PC-9 (cell line): ENCODE measurements around the gene PLAAT4. TPM values are rescaled to one million over a fixed set of nuclear protein-coding genes. Genes with fewer than 3 reads are reported as not detected.
"Not testable (repeated sequence)": the region's sequence is repeated elsewhere in the genome, so short reads cannot be mapped to it uniquely, and the experiment has no call there.

Source experiments
- BruUV-seq: library from RNA; stranded (reverse); fragments of 400-500 nt; replicated peaks from 2 replicates; lab custom pipeline; 2021; lab: Mats Ljungman, UMichigan
- CTCF ChIA-PET: fragments of 300-600 bp; sonication (Branson Sonifier 250); formaldehyde crosslinking; loops from one replicate; lab custom pipeline; 2022; ENCODE audit warnings: antibody characterized with exemption; lab: Charles Lee
- POLR2A ChIA-PET: fragments of 300-600 bp; sonication (Branson Sonifier 250); formaldehyde crosslinking; loops from one replicate; lab custom pipeline; 2022; ENCODE audit warnings: antibody characterized with exemption; ENCODE audit not compliant: unreplicated experiment; lab: Charles Lee
- DNase-seq, 2 experiments: peaks; one replicate each; pipeline versions ENCODE4 v3.0.0 to v3.0.0-alpha.2; 2015 to 2022; ENCODE audit warnings: mixed read lengths in 1 of 2
- H2AFZ ChIP-seq: fragments of 200-600 bp; sonication (generic); 2 replicates; pipeline ENCODE4 v1.8.1; 2017; ENCODE audit warnings: antibody characterized with exemption
- H3F3A ChIP-seq: fragments of 200-600 bp; sonication (generic); 2 replicates; pipeline ENCODE4 v1.8.1; 2017; ENCODE audit warnings: antibody characterized with exemption, mild to moderate bottlenecking, low read depth; ENCODE audit not compliant: insufficient read depth
- H3K27ac ChIP-seq: fragments of 200-600 bp; sonication (generic); 2 replicates; pipeline ENCODE4 v1.6.1; 2016; ENCODE audit warnings: mixed run types
- H3K27me3 ChIP-seq: fragments of 200-600 bp; sonication (generic); 2 replicates; pipeline ENCODE4 v1.6.1; 2016; ENCODE audit warnings: low read depth, mixed run types; ENCODE audit not compliant: insufficient read depth
- H3K36me3 ChIP-seq: fragments of 200-600 bp; sonication (generic); 2 replicates; pipeline ENCODE4 v1.6.1; 2016; ENCODE audit warnings: low read depth, mixed run types
- H3K4me1 ChIP-seq: fragments of 200-600 bp; sonication (generic); replicated peaks from 2 replicates; pipeline ENCODE4 v1.6.1; 2016; ENCODE audit warnings: mixed run types; ENCODE audit not compliant: insufficient read depth
- H3K4me2 ChIP-seq: fragments of 200-600 bp; sonication (generic); 2 replicates; pipeline ENCODE4 v1.6.1; 2017; ENCODE audit warnings: mixed run types
- H3K4me3 ChIP-seq: fragments of 200-600 bp; sonication (generic); 2 replicates; pipeline ENCODE4 v1.6.1; 2016; ENCODE audit warnings: mixed run types
- H3K79me2 ChIP-seq: fragments of 200-600 bp; sonication (generic); 2 replicates; pipeline ENCODE4 v1.6.1; 2017; ENCODE audit warnings: low read depth, mixed run types
- H3K9me2 ChIP-seq: fragments of 200-600 bp; sonication (generic); 2 replicates; pipeline ENCODE4 v1.8.1; 2017; ENCODE audit warnings: mild to moderate bottlenecking; ENCODE audit not compliant: insufficient read depth
- H3K9me3 ChIP-seq: fragments of 200-600 bp; sonication (generic); 2 replicates; pipeline ENCODE4 v1.8.1; 2016; ENCODE audit warnings: low read depth; ENCODE audit not compliant: insufficient read depth
- H4K20me1 ChIP-seq: fragments of 200-600 bp; sonication (generic); 2 replicates; pipeline ENCODE4 v1.8.1; 2017; ENCODE audit not compliant: insufficient read depth
- EZH2 ChIP-seq: fragments of 200-600 bp; sonication (generic); IDR thresholded peaks from 2 replicates; pipeline ENCODE4 v1.8.0; 2017; ENCODE audit warnings: antibody characterized with exemption, low read depth
- intact Hi-C: fragments of 100-400 bp; cut with micrococcal nuclease; formaldehyde crosslinking; loops from one replicate; pipeline ENCODE4 v1.10.0; 2022; ENCODE audit not compliant: unreplicated experiment
- total RNA-seq: library from RNA; stranded (reverse); gene quantifications from 2 replicates; pipeline ENCODE4 v1.2.3, GENCODE V29; 2021
- TF ChIP-seq, protein P1 (sequence below): fragments of 200-600 bp; sonication (generic); conservative IDR thresholded peaks from 2 replicates; pipeline ENCODE4 v1.6.1; 2017; ENCODE audit warnings: mixed run types, antibody characterized with exemption, mild to moderate bottlenecking, moderate library complexity

The PLAAT4 gene
- total RNA-seq, 1 experiment from 2014 or later: 64.6 TPM

DNA sequence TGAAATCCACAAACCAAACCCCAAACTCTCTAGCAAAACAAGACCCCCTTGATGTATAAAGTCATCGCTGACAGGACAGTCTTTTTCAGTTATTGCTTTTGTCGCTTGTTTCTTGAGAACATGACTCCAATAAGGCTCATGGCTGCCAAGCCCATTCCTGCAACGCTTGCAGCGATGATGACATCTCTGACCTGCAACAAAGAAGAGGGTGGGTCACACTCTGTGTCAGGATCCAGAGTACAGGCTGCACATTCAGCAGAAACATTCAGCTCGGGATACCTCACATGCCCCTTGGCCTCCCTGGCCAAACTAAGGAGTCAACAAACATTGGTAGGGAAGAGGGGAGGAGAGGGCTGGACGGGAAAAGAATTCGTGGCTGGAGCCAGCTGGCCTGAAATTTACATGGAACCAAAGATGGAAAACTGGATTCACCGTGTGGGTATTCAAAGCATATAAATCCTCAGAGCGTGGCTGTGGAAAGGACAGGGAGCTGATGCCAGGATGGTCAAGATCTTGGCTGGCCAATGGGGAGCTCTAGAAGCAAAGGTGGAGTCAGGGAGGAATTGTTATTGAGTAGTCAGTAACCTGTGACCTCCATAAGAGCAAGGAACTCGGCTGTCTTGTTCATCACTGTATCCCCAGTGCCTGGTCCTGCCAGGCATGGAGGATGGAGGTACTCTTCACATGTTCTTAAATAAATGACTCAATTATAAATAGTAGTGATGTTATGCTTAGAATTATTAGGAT lies 38.4 kb downstream of the PLAAT4 start:
- Histone ChIP-seq H4K20me1 (no peaks in the 10 kb centered on the region), H3F3A (peaks cover 8% of the 10 kb centered on the region; the same call in 1 of the 2 replicates), H3K4me1 (no peaks in the 10 kb centered on the region), H3K9me2 (no peaks in the 10 kb centered on the region), H2AFZ (no peak overlapping the region), H3K27ac (no peak overlapping the region), H3K36me3 (peaks cover 27% of the 10 kb centered on the region), H3K79me2 (no peaks in the 10 kb centered on the region), H3K9me3 (peaks cover 11% of the 10 kb centered on the region), H3K27me3 (no peaks in the 10 kb centered on the region), H3K4me2 (no peak overlapping the region), H3K4me3 (no peak overlapping the region)
- intact Hi-C loops: no loop called here
- no TSS peak for BruUV-seq
- POLR2A ChIA-PET: no interaction called here
- TF ChIP-seq EZH2: no peak
- TF ChIP-seq, protein P1, sequence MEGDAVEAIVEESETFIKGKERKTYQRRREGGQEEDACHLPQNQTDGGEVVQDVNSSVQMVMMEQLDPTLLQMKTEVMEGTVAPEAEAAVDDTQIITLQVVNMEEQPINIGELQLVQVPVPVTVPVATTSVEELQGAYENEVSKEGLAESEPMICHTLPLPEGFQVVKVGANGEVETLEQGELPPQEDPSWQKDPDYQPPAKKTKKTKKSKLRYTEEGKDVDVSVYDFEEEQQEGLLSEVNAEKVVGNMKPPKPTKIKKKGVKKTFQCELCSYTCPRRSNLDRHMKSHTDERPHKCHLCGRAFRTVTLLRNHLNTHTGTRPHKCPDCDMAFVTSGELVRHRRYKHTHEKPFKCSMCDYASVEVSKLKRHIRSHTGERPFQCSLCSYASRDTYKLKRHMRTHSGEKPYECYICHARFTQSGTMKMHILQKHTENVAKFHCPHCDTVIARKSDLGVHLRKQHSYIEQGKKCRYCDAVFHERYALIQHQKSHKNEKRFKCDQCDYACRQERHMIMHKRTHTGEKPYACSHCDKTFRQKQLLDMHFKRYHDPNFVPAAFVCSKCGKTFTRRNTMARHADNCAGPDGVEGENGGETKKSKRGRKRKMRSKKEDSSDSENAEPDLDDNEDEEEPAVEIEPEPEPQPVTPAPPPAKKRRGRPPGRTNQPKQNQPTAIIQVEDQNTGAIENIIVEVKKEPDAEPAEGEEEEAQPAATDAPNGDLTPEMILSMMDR: no peak
- CTCF ChIA-PET: no interaction called here
- no peak for DNase-seq

DNA sequence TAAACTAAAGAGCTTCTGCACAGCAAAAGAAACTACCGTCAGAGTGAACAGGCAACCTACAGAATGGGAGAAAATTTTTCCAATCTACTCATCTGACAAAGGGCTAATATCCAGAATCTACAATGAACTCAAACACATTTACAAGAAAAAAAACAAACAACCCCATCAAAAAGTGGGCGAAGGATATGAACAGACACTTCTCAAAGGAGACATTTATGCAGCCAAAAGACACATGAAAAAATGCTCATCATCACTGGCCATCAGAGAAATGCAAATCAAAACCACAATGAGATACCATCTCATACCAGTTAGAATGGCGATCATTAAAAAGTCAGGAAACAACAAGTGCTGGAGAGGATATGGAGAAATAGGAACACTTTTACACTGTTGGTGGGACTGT lies 42.3 kb downstream of the PLAAT4 start:
- peaks cover 17% of the 10 kb centered on the region for H3K4me1 ChIP-seq
- H3K9me2 ChIP-seq, H3K27ac ChIP-seq, intact Hi-C loops, H3K4me3 ChIP-seq, H4K20me1 ChIP-seq, CTCF ChIA-PET, H2AFZ ChIP-seq, BruUV-seq, H3K4me2 ChIP-seq, DNase-seq, H3K79me2 ChIP-seq, H3K27me3 ChIP-seq, POLR2A ChIA-PET: not testable (repeated sequence)
- peaks cover 24% of the 10 kb centered on the region for H3F3A ChIP-seq
- peaks cover 41% of the 10 kb centered on the region for H3K9me3 ChIP-seq
- H3K36me3 ChIP-seq: peaks cover 62% of the 10 kb centered on the region

DNA sequence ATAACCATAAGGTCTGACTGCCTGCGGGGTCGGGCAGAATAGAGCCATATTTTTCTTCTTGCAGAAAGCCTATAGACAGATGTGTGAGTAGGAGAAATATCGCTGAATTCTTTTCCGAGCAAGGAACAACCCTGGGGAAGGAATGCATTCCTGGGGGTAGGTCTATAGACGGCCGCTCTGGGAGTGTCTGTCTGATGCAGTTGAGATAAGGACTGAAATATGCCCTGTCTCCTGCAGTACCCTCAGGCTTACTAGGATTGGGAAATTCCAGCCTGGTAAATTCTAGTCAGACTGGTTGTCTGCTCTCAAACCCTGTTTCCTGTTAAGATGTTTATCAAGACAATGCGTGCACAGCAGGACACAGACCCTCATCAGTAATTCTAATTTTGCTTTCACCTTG lies 44.6 kb downstream of the PLAAT4 start:
- not testable (repeated sequence) for H3K9me2 ChIP-seq, H2AFZ ChIP-seq, H3K27me3 ChIP-seq, H3K79me2 ChIP-seq, H4K20me1 ChIP-seq, BruUV-seq
- peak overlapping the region; percentile 23; the same call in 1 of the 2 replicates for H3K4me2 ChIP-seq
- H3K4me3 ChIP-seq: 0 out of 2 replicates have a peak overlapping the region, but pooled peaks have one; percentile 6
- H3K9me3 ChIP-seq: peaks cover 41% of the 10 kb centered on the region
- H3K4me1 ChIP-seq: peaks cover 17% of the 10 kb centered on the region
- H3F3A ChIP-seq: peaks cover 22% of the 10 kb centered on the region
- CTCF ChIA-PET: interaction anchor here (0.9 kb wide), 1 partner anchor 13 kb away, joined by 3 read pairs; no protein-coding TSS in a partner anchor
- peak; percentile 85 to 86 for DNase-seq
- intact Hi-C loops: loop anchor here (1.0 to 2.0 kb wide), 2 partner anchors 14 to 27 kb away; no protein-coding TSS in a partner anchor
- POLR2A ChIA-PET: interaction anchor here (0.6 kb wide), 1 partner anchor 33 kb away, joined by 5 read pairs; the partner anchor contains the start of gene PLAAT3
- peaks cover 52% of the 10 kb centered on the region for H3K36me3 ChIP-seq
- H3K27ac ChIP-seq: peak overlapping the region; percentile 53

DNA sequence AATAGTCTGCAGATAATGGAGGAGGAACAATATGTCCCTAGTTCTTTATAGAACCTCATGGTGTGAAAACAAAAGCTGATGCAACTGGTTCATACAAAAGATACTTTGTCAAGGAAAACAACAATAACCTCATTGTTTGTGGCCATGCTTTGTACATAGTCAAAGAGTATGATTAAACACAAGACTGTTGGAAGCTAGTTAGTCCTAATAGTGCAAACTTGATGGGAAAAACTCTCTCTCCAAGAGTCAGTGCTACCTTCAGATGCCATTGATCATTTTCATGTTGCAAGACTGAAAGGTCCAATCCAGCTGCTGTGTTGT lies 46.7 kb downstream of the PLAAT4 start:
- peaks cover 41% of the 10 kb centered on the region for H3K9me3 ChIP-seq
- no TSS peak for BruUV-seq
- H3K4me2 ChIP-seq: no peak overlapping the region
- no peak overlapping the region for H3K4me3 ChIP-seq
- no peaks in the 10 kb centered on the region for H3K79me2 ChIP-seq
- intact Hi-C loops: no loop called here
- H3K36me3 ChIP-seq: peaks cover 39% of the 10 kb centered on the region
- no peaks in the 10 kb centered on the region for H3K9me2 ChIP-seq
- ChIA-PET POLR2A (no interaction called here), CTCF (interaction anchor here (0.6 kb wide), 1 partner anchor 132 kb away, joined by 3 read pairs; no protein-coding TSS in a partner anchor)
- H3K27me3 ChIP-seq: no peaks in the 10 kb centered on the region
- peaks cover 17% of the 10 kb centered on the region for H3K4me1 ChIP-seq
- no peaks in the 10 kb centered on the region for H4K20me1 ChIP-seq
- no peak overlapping the region for H3K27ac ChIP-seq
- DNase-seq: no peak
- no peak overlapping the region for H2AFZ ChIP-seq
- H3F3A ChIP-seq: peaks cover 22% of the 10 kb centered on the region
- TF ChIP-seq, protein P1: no peak
- TF ChIP-seq EZH2: no peak
